Transverse colon (tissue), 4 donors: ENCODE data around the gene PIAS4.

Experiments used
- CTCF ChIP-seq, 5 experiments: fragments of 200-600 bp in 3 of 5; fragments of 450-650 bp in 2 of 5; sonication (generic) in 3 of 5; IDR thresholded peaks; 1 replicate in 2 of 5; 2 replicates in 3 of 5; pipeline ENCODE4 v1.5.1; 2016 to 2017; ENCODE audit warnings: antibody characterized with exemption in 5 of 5, inconsistent platforms in 3 of 5, mild to moderate bottlenecking in 2 of 5, moderate library complexity in 1 of 5
- POLR2A ChIP-seq: fragments of 450-650 bp; IDR thresholded peaks from one replicate; pipeline ENCODE4 v1.6.1; 2016; ENCODE audit warnings: antibody characterized with exemption, mild to moderate bottlenecking, moderate library complexity
- POLR2AphosphoS5 ChIP-seq, 3 donors: sonication (generic); formaldehyde crosslinking; IDR thresholded peaks; one replicate each; pipeline ENCODE4 v1.6.1; 2016; ENCODE audit warnings: antibody characterized with exemption in 3 of 3

- TF ChIP-seq CTCF (IDR thresholded peaks at IDR 0.05) (no peak), POLR2A (no peak), POLR2AphosphoS5 (IDR thresholded peaks at IDR 0.05) (no peak)
Measured at GRCh38 chr19:3995607-3996006, 11.9 kb upstream of the PIAS4 start.
